A204.1 (cell line): Measurements from ENCODE around the gene MAD2L1BP.

Experiments used
- FAIRE-seq: peaks from 2 replicates; lab custom pipeline; 2012; peaks lifted over from hg19 to GRCh38; lab: Jason Lieb, UNC

MAD2L1BP gene

GRCh38 chr6:43683708-43684455 is 48.2 kb downstream of the MAD2L1BP start:
- no peak for FAIRE-seq

GRCh38 chr6:43687079-43687436 is 51.4 kb downstream of the MAD2L1BP start:
- no peak for FAIRE-seq

GRCh38 chr6:43687437-43688347 is 52.1 kb downstream of the MAD2L1BP start, which contains the start of gene MRPS18A:
Gene MRPS18A (minus strand): TSS chr6:43687791. CDS start chr6:43687779, 12 bp downstream.
- FAIRE-seq, result no peak

- no peak for FAIRE-seq
These were observed 53.8 kb downstream of the MAD2L1BP start for GRCh38 chr6:43689421-43689820.
